Stomach (tissue), 4 donors: ENCODE measurements around the gene CADPS.

Experiments used
- EP300 ChIP-seq: sonication (generic); formaldehyde crosslinking; IDR thresholded peaks from one replicate; pipeline ENCODE4 v1.6.1; 2017; ENCODE audit warnings: antibody characterized with exemption
- POLR2A ChIP-seq, 4 donors: fragments of 450-650 bp; IDR thresholded peaks; one replicate each; pipeline ENCODE4 v1.6.1; 2016; ENCODE audit warnings: antibody characterized with exemption in 4 of 4, control low read depth in 2 of 4, mild to moderate bottlenecking in 1 of 4, moderate library complexity in 1 of 4
- POLR2AphosphoS5 ChIP-seq, 3 donors: sonication (generic); formaldehyde crosslinking; IDR thresholded peaks; one replicate each; pipeline ENCODE4 v1.6.1; 2016; ENCODE audit warnings: antibody characterized with exemption in 3 of 3
- TF ChIP-seq, protein P1 (sequence below), 7 experiments: fragments of 450-650 bp in 4 of 7; fragments of 200-600 bp in 3 of 7; sonication (generic) in 3 of 7; IDR thresholded peaks; one replicate each; pipeline ENCODE4 v1.5.1; 2016 to 2019; ENCODE audit warnings: antibody characterized with exemption in 7 of 7, control low read depth in 2 of 7, mild to moderate bottlenecking in 1 of 7

DNA sequence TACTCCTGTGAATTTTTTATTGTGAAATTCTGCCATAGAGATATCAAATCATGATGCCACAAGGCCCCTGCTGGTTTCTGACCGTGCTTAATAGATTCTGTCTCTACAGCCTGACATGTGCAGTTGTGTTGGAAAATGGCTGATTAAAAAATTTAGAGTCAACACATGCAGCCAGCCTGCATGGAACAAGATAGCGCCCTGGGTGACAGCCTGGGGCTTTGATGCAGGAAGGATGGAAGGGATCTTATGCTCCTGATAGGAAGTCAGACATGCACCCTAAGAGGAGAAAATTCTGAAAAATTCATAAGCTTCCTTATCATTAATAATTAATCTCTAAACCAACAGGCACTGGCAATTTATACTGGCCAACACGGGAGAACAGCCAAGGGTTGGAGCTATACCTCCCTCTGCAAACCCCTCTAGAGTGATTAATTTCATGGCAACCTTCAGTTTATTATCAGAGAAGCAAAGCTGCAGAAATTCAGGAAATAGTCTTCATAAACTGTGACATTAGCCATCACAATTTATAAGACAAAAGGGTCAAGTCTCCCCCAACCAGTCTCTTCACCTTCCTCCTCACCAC lies 198.4 kb downstream of the CADPS start:
- TF ChIP-seq POLR2A (IDR thresholded peaks at IDR 0.05) (no peak), EP300 (no peak), POLR2AphosphoS5 (IDR thresholded peaks at IDR 0.05) (no peak)
- TF ChIP-seq, protein P1, sequence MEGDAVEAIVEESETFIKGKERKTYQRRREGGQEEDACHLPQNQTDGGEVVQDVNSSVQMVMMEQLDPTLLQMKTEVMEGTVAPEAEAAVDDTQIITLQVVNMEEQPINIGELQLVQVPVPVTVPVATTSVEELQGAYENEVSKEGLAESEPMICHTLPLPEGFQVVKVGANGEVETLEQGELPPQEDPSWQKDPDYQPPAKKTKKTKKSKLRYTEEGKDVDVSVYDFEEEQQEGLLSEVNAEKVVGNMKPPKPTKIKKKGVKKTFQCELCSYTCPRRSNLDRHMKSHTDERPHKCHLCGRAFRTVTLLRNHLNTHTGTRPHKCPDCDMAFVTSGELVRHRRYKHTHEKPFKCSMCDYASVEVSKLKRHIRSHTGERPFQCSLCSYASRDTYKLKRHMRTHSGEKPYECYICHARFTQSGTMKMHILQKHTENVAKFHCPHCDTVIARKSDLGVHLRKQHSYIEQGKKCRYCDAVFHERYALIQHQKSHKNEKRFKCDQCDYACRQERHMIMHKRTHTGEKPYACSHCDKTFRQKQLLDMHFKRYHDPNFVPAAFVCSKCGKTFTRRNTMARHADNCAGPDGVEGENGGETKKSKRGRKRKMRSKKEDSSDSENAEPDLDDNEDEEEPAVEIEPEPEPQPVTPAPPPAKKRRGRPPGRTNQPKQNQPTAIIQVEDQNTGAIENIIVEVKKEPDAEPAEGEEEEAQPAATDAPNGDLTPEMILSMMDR (IDR thresholded peaks at IDR 0.05): no peak
